Measurements from ENCODE around the gene NUDT16L1.

GRCh38 chr16:4704491-4704890 lies 11.1 kb downstream of the NUDT16L1 start:
- no peak for TF ChIP-seq CTCF (IDR thresholded peaks at IDR 0.05)
- no peak for TF ChIP-seq POLR2A (IDR thresholded peaks at IDR 0.05)

All from adrenal gland (tissue), 5 donors.